Thymus (tissue), 11 donors: ENCODE results near the gene NUMA1. TPM values are rescaled to one million over a fixed set of nuclear protein-coding genes. Genes with fewer than 3 reads are reported as not detected.
A peak's percentile ranks its signal among the peaks of the same experiment; 100 is the strongest.

Experiments
- DNase-seq, 9 donors: peaks; one replicate each; pipeline ENCODE4 v3.0.0-alpha.2; 2013; ENCODE audit warnings: low spot score in 9 of 9, low read depth in 6 of 9, missing footprints in 1 of 9
- H3K27ac ChIP-seq, 2 donors: one replicate each; pipeline ENCODE4 v1.5.1; 2013; ENCODE audit warnings: control low read depth in 1 of 2, low read depth in 1 of 2, low read length in 1 of 2, mild to moderate bottlenecking in 1 of 2, moderate library complexity in 1 of 2
- H3K27me3 ChIP-seq, 2 donors: one replicate each; pipeline ENCODE4 v1.5.1; 2013; ENCODE audit warnings: low read length in 1 of 2; ENCODE audit not compliant: control insufficient read depth in 2 of 2, insufficient read depth in 1 of 2
- H3K36me3 ChIP-seq, 2 donors: one replicate each; pipeline ENCODE4 v1.5.1; 2013; ENCODE audit warnings: low read length in 1 of 2, mild to moderate bottlenecking in 1 of 2, moderate library complexity in 1 of 2; ENCODE audit not compliant: control insufficient read depth in 2 of 2, insufficient read depth in 2 of 2
- H3K4me1 ChIP-seq, 2 donors: one replicate each; pipeline ENCODE4 v1.5.1; 2013; ENCODE audit warnings: low read length in 2 of 2; ENCODE audit not compliant: control insufficient read depth in 2 of 2, insufficient read depth in 2 of 2
- H3K4me3 ChIP-seq, 2 donors: one replicate each; pipeline ENCODE4 v1.5.1; 2013; ENCODE audit warnings: low read length in 2 of 2, control low read depth in 1 of 2, mild to moderate bottlenecking in 1 of 2
- H3K9me3 ChIP-seq, 2 donors: one replicate each; pipeline ENCODE4 v1.5.1; 2013; ENCODE audit warnings: low read length in 1 of 2, mild to moderate bottlenecking in 1 of 2; ENCODE audit not compliant: control insufficient read depth in 2 of 2, insufficient read depth in 1 of 2
- WGBS: extraction: QIAGEN DNeasy Blood & Tissue Kit; methylation state at CpG from one replicate; pipeline ENCODE4 v1.1.7; 2013; 5-methylcytosine and 5-hydroxymethylcytosine counted together
- polyA plus RNA-seq: library from polyadenylated mRNA; stranded (reverse); fragments of 200-250 nt; gene quantifications from one replicate; pipeline ENCODE4 v1.2.3, GENCODE V29; 2013
- total RNA-seq: library from RNA; stranded (reverse); fragments of 120-200 nt; gene quantifications from one replicate; pipeline ENCODE4 v1.2.4, GENCODE V29; 2013
- donor health status: healthy.

Gene NUMA1
- total and polyA plus RNA-seq, 2 donors: 76.4 to 210 TPM

- no peaks in the 10 kb centered on the region for H3K27me3 ChIP-seq
- H3K4me3 ChIP-seq: peak within 1 kb of the TSS; percentile 67 to 98
- peak within 1 kb of the TSS; percentile 82 to 88 for H3K27ac ChIP-seq
- peaks cover 15 to 38% of the 10 kb centered on the region in 2 donors for H3K4me1 ChIP-seq
- H3K9me3 ChIP-seq: no peaks in the 10 kb centered on the region
- peaks cover 16 to 36% of the 10 kb centered on the region in 2 donors for H3K36me3 ChIP-seq
- DNase-seq: peak; percentile 91 to 99 (median 95)
- WGBS: 5% methylated on average over 64 of the region's 64 CpGs
These were observed 22.8 kb upstream of the NUMA1 start, which contains the start of gene LAMTOR1 for GRCh38 chr11:72102946-72103753. LAMTOR1 (minus strand) TSS chr11:72103297; CDS start chr11:72103224, 73 bp downstream.

GRCh38 chr11:72102631-72102945 lies 22.2 kb upstream of the NUMA1 start:
- H3K27me3 ChIP-seq: no peaks in the 10 kb centered on the region
- H3K9me3 ChIP-seq: no peaks in the 10 kb centered on the region
- H3K36me3 ChIP-seq: peaks cover 20 to 36% of the 10 kb centered on the region in 2 donors
- peak overlapping the region; percentile 82 to 88 for H3K27ac ChIP-seq
- H3K4me3 ChIP-seq: peak overlapping the region; percentile 67 to 98
- DNase-seq: no peak
- H3K4me1 ChIP-seq: peaks cover 15 to 38% of the 10 kb centered on the region in 2 donors
- 3% methylated on average over 9 of the region's 9 CpGs for WGBS

- H3K4me3 ChIP-seq: peak overlapping the region; percentile 67 to 98
- peak overlapping the region in 1 of 2 donors; percentile 82 for H3K27ac ChIP-seq
- H3K36me3 ChIP-seq: peaks cover 24 to 36% of the 10 kb centered on the region in 2 donors
- WGBS: 48% methylated on average over 4 of the region's 4 CpGs
- no peaks in the 10 kb centered on the region for H3K9me3 ChIP-seq
- H3K4me1 ChIP-seq: peaks cover 15 to 38% of the 10 kb centered on the region in 2 donors
- no peak for DNase-seq
- H3K27me3 ChIP-seq: no peaks in the 10 kb centered on the region
These were observed 21.8 kb upstream of the NUMA1 start for GRCh38 chr11:72102162-72102561.

- DNase-seq: no peak
- H3K4me1 ChIP-seq: peaks cover 15 to 38% of the 10 kb centered on the region in 2 donors
- H3K36me3 ChIP-seq: peaks cover 29 to 42% of the 10 kb centered on the region in 2 donors
- H3K9me3 ChIP-seq: no peaks in the 10 kb centered on the region
- H3K4me3 ChIP-seq: no peak overlapping the region
- 44% methylated on average over 1 of the region's 1 CpG for WGBS
- no peaks in the 10 kb centered on the region for H3K27me3 ChIP-seq
- H3K27ac ChIP-seq: peak overlapping the region in 1 of 2 donors; percentile 33
These were observed 20.1 kb upstream of the NUMA1 start for GRCh38 chr11:72100462-72100861.

- H3K27ac ChIP-seq: no peak overlapping the region
- no peaks in the 10 kb centered on the region for H3K27me3 ChIP-seq
- no peak for DNase-seq
- H3K4me1 ChIP-seq: peaks cover 15 to 38% of the 10 kb centered on the region in 2 donors
- 72% methylated on average over 3 of the region's 3 CpGs for WGBS
- peaks cover 32 to 46% of the 10 kb centered on the region in 2 donors for H3K36me3 ChIP-seq
- no peak overlapping the region for H3K4me3 ChIP-seq
- no peaks in the 10 kb centered on the region for H3K9me3 ChIP-seq
These were observed 19.7 kb upstream of the NUMA1 start for GRCh38 chr11:72100009-72100408.

- H3K27ac ChIP-seq: no peak overlapping the region
- H3K4me1 ChIP-seq: peaks cover 15 to 35% of the 10 kb centered on the region in 2 donors
- peaks cover 40 to 54% of the 10 kb centered on the region in 2 donors for H3K36me3 ChIP-seq
These were observed 18.4 kb upstream of the NUMA1 start for GRCh38 chr11:72098741-72099140.

GRCh38 chr11:72091292-72091691 lies 10.9 kb upstream of the NUMA1 start:
- Histone ChIP-seq H3K4me3 (no peak overlapping the region), H3K9me3 (no peaks in the 10 kb centered on the region), H3K27ac (peak overlapping the region in 1 of 2 donors; percentile 29), H3K27me3 (no peaks in the 10 kb centered on the region), H3K36me3 (peaks cover 11 to 38% of the 10 kb centered on the region in 2 donors), H3K4me1 (peaks cover 0 to 10% of the 10 kb centered on the region in 2 donors)
- peak in 8 of 9 donors; percentile 46 to 88 (median 65) for DNase-seq
- WGBS: 60% methylated on average over 4 of the region's 4 CpGs

More at GRCh38 chr11:72098741-72099140, 18.4 kb upstream of the NUMA1 start:
- Histone ChIP-seq H3K9me3 (no peaks in the 10 kb centered on the region), H3K4me3 (no peak overlapping the region), H3K27me3 (no peaks in the 10 kb centered on the region)
- no peak for DNase-seq
- WGBS: over 99% methylated on average over 3 of the region's 3 CpGs

- DNase-seq: no peak
- Histone ChIP-seq H3K27ac (no peak overlapping the region), H3K4me1 (peaks cover 0 to 10% of the 10 kb centered on the region in 2 donors), H3K36me3 (peaks cover 0 to 27% of the 10 kb centered on the region in 2 donors), H3K4me3 (no peak overlapping the region), H3K9me3 (no peaks in the 10 kb centered on the region), H3K27me3 (no peaks in the 10 kb centered on the region)
- WGBS: 96% methylated on average over 4 of the region's 4 CpGs
These were observed 7.9 kb upstream of the NUMA1 start for GRCh38 chr11:72088076-72088808.
